IPS-18c (cell line): ENCODE results near the gene KLK12.

ENCODE experiments used
- H3K4me3 ChIP-seq: 2 replicates; pipeline ENCODE4 v1.7.0; 2013; ENCODE audit warnings: low read depth, mild to moderate bottlenecking, low read length, moderate library complexity; ENCODE audit not compliant: insufficient read depth
- H3K9me3 ChIP-seq: one replicate; pipeline ENCODE4 v1.6.1; 2013; ENCODE audit warnings: mild to moderate bottlenecking, low read length, moderate library complexity; ENCODE audit not compliant: control insufficient read depth, insufficient read depth

Gene KLK12

DNA sequence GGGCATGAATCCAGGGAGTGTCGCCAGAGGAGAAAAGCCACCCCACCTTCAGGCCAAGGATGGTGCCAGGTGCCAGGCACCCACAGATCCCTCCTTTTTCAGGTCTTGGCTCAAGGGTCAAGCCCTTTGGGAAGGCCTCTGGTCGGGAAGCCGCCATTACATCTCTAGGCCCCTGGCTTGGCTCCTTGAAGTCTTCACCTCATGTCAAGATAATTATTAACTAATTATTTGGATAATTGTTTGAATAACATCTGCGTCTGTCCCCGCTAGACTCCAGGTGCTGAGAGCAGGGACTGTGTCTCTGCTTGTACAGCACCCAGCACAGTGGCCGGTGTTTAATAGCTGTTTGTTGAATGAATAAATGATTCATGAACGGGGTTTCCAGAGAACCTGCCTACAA is 28.9 kb upstream of the KLK12 start:
- Histone ChIP-seq H3K9me3 (no peaks in the 10 kb centered on the region), H3K4me3 (no peak overlapping the region)

DNA sequence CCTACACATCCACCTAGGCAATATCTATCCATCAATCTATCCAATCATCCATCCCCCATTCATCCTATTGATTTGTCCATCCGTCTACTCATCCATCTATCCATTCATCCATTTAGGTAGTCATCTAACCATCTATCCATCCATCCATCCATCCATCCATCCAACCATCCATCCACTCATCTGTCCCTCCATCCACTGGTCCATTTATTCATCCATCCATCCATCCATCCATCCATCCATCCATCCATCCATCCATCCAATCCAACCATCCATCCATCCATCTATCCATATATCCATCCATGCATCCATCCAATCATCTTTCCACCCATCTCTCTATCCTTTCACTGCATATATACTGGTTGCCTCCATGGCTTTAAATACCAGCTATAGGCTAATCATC is 26.2 kb upstream of the KLK12 start:
- H3K4me3 ChIP-seq: no peak overlapping the region
- no peaks in the 10 kb centered on the region for H3K9me3 ChIP-seq

DNA sequence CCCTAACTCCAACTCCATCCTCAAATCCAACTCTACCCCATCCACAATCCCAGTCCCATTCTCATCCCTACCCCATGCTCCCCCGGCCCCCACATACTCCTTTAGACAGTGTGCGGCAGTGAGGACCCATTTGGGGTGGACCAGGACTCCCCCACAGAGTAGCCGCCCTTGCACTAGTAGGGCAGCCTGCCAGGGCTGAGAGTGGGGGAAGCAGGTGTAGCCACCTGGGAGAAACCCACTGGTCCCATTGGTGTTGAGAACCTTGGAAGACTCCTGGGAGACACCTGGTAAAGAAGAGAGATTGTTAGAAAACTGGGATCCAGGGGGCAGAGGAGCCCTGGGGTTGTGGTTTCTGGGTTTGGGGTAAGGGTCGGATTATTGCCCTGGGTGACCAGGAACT is 25.5 kb upstream of the KLK12 start:
- H3K9me3 ChIP-seq: no peaks in the 10 kb centered on the region
- H3K4me3 ChIP-seq: no peak overlapping the region

DNA sequence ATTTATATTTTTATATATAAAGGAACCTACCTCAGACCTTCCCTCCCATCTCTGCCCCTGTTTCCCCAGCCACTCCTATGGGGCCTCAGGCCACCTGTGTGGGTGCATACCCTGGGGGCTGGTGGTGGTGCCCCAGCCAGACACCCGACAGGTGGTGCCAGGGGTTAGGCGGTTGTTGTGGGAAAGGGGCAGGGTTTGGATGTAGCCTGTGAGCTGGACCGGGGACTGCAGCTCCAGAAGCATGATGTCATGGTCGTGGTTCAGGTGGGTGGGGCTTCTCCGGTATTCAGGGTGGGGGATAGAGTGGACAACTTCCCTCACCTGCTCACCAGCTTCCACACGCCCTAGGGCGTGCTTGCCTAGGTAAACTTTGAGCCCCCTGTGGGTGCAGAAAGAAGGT is 24.9 kb upstream of the KLK12 start:
- Histone ChIP-seq H3K9me3 (no peaks in the 10 kb centered on the region), H3K4me3 (no peak overlapping the region)

DNA sequence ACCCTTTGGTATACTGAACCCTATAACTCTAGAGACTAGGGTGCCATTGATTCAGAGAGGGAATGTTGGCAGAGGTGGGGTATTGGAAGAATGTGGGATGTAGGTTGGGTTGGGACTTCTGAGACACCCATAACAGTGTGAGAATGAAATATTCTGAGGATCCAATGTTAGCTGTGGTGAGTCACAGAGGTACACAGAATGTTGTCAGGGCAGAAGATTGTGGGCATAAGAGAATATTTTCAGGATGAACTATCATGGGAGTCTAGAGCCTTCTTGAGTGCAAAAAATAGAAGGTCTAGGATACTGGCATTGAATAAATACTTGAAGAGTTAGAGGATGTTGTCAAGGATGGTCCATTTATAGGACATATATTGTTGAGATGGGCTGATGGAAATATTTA is 21.1 kb upstream of the KLK12 start:
- Histone ChIP-seq H3K4me3 (no peak overlapping the region), H3K9me3 (no peaks in the 10 kb centered on the region)

DNA sequence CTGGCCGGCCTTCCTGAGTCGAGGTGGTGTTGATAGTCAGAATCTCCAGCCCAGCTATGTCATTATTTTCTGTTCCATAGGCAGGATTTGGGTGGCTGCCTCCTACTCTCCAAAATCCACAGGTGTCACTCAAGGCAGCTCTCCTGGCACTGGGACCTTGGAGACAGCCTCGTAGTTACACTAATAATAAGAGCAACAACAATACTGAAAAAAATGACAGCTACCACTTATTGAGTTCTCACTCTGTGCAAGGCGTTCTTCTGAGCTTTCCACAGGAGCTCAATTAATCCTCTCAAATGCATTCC is 12.2 kb upstream of the KLK12 start:
- Histone ChIP-seq H3K9me3 (no peaks in the 10 kb centered on the region), H3K4me3 (no peak overlapping the region)

DNA sequence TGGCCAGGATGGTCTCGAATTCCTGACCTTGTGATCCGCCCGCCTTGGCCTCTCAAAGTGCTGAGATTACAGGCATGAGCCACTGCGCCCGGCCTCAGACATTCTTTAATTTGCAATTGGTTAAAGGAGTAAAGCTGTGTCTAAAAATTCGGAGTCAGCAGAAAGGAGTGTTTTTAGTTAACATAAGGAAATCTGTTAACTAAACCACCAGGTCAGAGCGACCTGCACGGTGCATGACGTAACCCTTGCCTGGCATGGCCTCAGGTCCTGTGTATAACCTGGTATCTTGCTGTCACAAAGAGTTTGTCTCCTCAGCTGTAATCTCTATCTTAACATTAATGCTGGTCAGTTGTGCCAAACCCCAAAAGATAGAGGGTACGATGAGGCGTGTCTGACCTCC is 9.5 kb upstream of the KLK12 start:
- Histone ChIP-seq H3K9me3 (no peaks in the 10 kb centered on the region), H3K4me3 (no peak overlapping the region)

DNA sequence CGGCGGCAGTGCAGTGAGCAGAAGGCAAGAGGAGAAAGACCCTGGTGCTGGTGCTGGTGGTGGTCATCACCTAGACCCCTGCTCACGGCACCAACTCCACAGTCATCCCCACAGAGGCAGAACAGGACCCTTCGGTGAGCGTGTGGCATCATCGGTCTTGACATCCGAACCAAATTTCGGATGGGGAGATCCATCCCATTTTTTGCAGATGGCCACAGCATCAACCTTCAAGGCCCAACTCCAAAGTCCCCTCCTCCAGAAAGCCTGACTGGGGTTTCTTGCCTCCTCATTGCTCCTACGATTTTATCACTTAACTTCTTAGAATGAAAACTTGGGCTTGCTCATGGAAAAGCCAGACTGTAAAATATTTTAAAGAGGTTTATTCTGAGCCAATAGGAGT is 8.7 kb upstream of the KLK12 start:
- Histone ChIP-seq H3K9me3 (no peaks in the 10 kb centered on the region), H3K4me3 (no peak overlapping the region)

DNA sequence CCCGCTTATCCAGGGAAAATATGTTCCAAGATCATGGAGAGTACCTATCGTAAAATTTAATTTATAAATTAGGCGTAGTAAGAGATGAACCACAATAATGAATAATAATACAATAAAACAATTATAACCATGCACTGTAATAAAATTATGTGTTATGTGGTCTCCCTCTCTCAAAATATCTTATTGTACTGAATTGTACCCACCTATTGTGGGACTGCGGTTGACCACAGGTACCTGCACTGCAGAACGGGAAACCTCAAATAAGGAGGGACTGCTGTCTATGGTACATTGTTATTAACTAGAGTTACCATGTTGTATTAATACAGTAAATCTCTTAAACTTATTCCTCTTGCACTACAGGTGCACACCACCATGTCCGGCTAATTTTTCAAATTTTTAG is 5.3 kb upstream of the KLK12 start:
- no peak overlapping the region for H3K4me3 ChIP-seq
- H3K9me3 ChIP-seq: no peaks in the 10 kb centered on the region

DNA sequence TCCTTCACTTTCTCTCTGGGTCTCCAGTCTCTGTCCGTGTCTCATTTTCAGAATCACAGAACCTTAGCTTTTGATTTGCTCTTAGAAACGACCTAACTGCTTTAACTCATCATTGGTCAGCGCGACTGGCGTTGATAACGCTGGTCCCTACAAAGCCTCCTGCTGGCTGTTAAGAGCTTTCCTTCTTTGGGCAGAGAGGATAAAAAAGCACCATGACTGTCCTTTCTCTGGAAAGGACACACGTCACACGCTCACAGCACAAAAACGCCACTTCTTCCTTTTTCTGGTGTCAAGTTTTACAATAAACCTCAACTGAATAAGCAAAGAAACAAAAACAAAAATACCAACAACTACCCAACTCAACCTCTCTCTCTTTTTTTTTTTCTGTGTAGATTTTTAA is 1.7 kb upstream of the KLK12 start:
- no peaks in the 10 kb centered on the region for H3K9me3 ChIP-seq
- H3K4me3 ChIP-seq: no peak overlapping the region

DNA sequence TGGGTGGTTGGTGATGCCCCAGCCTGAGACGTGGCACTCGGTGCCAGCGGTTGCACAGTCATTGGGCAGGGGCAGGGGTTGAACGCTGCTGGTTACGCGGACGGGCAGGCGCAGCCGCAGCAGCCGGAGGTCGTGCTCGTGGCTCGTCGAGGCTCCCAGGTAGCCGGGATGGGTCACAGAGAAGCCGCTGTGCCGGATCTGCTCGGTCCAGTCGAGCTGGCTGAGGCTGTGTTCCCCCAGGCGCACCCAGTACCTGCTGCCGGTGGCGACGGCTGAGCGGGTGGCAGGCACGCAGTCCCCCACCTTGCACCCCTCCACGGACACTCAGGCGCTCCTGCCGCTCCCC is 2.9 kb downstream of the KLK12 start:
- Histone ChIP-seq H3K4me3 (no peak overlapping the region), H3K9me3 (no peaks in the 10 kb centered on the region)

DNA sequence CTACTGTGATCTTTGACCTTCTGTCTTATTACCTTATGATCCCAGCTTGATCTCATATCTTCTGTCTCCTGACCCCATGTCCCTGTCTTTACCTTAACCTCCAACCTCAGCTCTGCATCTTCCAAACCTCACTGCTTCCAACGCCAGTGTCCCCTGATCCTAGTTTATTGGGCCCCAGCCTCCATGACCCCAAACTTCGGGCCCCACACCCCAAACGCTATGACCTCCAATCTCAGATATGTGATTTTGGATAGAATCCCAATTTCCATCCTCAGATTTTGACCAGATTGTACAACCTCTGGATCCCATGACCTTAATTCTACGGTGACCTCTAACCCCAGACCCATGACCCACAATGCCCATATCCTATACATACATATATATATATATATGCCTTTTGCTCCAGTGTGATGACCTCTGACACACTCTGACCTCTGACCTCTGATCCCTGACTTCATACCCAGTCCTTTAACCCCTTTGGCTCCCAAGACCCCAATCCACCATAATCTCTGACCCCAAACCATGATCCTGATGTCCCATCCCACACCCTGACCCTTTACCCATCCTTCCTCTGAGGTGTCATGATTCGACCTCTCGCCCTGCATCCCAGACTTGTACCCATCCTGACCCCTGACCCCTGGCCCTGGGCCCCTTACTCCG is 3.5 kb downstream of the KLK12 start:
- no peak overlapping the region for H3K4me3 ChIP-seq
- H3K9me3 ChIP-seq: no peaks in the 10 kb centered on the region

DNA sequence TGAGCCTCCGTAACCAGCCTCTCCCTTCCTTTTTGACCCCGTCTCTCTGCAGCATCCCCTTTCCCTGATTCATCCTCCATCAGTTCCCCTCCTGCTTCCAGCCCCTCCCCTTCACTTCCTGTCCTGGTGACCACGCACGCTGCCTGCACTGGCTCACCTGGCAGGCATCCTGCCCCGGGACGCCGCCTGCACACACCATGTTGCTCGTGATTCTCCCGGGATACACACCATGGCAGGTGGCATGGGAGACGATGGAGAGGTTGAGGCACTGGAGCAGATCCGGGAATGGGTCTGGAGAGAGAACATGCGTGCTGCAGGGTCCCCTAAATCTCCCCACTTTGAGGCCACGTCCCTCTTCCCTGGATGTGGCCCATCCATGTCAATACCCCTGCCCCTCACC is 4.2 kb downstream of the KLK12 start:
- no peaks in the 10 kb centered on the region for H3K9me3 ChIP-seq

DNA sequence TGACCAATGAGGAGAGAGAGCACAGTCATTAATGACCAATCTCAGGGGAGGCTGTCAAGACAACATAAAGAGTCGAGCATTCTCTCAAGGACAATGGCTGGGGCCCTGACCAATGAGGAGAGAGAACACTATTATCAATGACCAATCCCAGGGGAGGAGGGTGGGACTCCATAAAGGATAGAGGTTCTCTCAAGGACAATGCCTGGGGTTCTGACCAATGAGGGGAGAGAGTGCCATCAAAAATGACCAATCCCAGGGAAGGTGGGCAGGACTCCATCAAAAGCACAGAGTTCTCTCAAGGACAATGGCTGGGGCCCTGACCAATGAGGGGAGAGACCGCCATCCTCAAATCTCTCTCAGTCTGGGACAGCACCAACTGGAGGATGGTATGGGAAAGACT is 5.1 kb downstream of the KLK12 start:
- no peak overlapping the region for H3K4me3 ChIP-seq
- no peaks in the 10 kb centered on the region for H3K9me3 ChIP-seq

More for the DNA sequence above, 4.2 kb downstream of the KLK12 start:
- H3K4me3 ChIP-seq: no peak overlapping the region

DNA sequence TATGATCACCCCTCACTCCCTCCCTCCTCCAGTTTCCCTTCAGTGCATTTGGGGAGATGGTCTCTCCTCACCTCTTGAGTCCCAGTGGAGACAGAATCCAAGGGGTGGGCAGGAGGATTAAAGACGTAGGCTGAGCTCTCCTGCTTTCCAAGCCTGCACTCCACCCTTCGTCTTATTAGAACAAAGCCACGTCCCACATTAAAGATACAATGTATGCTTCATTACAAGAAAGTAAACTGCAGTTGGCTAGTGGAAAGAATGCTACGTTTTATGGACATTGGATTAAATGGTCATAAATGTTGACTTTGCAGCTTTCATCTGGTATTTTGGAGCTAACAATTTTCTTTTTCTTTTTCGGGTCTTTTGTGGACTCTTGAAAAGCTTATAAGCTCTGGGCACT is 6.9 kb downstream of the KLK12 start:
- no peak overlapping the region for H3K4me3 ChIP-seq
- no peaks in the 10 kb centered on the region for H3K9me3 ChIP-seq

DNA sequence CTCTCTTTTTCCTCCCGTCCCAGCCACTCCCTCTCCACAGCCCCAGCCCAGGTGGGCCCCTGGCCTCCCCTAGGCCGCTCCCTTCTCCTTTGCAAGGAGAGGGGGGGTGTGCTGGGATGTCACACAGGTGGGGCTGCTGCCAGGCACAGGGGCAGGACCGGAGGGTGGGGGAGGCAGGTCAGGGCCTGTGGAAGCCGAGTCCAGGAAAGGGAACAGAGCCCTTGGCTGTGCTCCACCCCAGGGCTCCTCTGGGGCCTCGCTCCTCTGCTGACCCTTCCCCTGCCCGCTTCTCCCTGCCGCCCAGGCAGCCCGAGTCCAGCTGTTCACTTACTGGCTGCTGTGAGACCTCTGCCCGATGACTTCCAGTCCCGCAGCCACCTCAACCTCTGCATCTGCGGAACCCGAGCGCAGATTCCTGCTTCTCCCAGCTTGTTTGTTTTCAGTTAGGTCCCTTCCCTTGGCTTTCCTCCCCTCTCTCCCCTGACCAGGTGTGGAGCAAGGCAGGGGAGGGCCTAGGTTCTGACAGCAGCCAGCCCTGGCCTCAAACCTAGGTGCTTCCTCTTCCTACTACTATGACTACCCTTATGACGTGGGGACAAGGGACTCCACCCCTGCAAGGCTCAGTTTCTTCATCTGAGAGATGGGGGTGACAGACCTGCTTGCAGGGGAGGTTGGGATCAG is 7.5 kb downstream of the KLK12 start:
- H3K4me3 ChIP-seq: no peak overlapping the region
- no peaks in the 10 kb centered on the region for H3K9me3 ChIP-seq

DNA sequence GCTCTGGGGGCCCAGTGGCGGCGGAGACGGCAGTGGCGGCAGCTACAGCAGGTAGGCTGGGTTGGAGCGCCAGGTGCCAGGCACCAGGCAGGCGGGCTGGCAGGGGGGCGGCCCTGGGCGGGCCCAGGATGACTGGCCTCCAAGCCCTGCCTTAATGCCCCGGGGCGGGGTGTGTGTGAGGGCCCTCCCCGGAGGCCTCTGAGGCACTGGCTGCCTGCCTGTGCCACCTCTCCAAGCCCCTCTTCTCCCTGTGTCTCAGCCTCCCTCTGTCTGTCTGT is 8.3 kb downstream of the KLK12 start, which contains the start of gene KLK11:
KLK11 (minus strand) TSS at position 63 of the 278 bp plus-strand sequence. CDS start 985 bp downstream, outside the sequence.
- Histone ChIP-seq H3K9me3 (no peaks in the 10 kb centered on the region), H3K4me3 (no peak within 1 kb of the TSS)

DNA sequence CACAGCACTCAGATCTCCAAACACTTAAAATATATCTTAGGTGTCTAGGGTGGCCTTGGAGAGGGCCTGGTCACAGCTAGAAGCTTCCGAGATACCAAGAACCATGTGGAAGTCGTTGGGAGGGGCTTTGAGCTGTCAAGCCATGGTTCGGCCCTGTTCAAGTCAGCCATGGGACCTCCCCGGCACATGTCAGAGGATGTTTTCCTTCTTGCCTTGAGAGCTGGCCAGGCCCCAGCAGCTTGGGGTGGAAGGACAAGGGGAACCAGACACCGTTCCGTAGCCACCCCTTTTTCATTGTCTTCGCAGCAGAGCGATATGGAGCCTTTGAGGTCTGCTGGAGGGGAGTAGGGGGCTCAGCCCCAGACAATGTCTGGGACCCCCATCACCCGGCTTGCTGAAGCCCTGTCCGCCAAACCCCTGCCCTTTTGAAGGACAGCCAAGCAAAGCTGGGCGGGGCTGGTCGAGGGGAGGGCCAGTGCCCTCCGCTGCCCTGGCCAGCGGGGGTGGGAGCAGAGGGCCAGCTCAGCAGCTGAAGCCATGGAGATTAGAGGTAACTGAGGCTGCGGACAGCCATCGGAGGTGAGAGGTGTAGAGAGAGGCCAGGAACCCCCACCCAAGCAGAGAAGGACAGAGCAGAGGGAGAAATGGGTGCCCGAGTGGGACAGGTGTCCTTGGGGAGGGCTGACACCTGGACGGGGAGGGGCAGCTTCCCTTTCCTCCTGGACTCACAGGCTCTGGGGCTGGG is 8.8 kb downstream of the KLK12 start:
- Histone ChIP-seq H3K4me3 (no peak overlapping the region), H3K9me3 (no peaks in the 10 kb centered on the region)

DNA sequence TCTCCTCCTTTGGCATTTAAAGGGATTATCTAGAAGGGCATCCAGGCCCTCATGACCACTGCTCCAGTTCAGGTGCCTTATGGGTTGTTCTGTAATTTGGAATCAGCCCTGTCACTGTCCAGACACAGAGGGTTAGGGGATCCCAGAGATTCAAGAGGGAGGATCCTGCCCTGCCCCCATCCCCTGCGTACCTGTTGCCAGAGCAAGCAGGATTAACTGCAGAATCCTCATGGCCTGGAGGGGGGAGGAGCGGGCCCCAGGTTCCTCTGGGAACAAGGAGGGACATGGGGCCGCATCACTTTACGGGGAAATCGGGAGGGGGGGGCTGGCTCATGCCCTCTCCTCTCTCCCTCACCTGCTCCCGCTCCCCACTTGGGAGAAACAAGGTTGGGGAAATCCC is 9.4 kb downstream of the KLK12 start:
- no peak overlapping the region for H3K4me3 ChIP-seq
- H3K9me3 ChIP-seq: no peaks in the 10 kb centered on the region
